H1 (cell line): ENCODE data around the gene PDGFD. TPM values are rescaled to one million over a fixed set of nuclear protein-coding genes. Genes with fewer than 3 reads are reported as not detected.

Experiments used
- CTCF ChIA-PET: fragments of 300-600 bp; sonication (Branson Sonifier 250); formaldehyde crosslinking; loops from one replicate; lab custom pipeline; 2021; ENCODE audit not compliant: partially characterized antibody; lab: Charles Lee
- POLR2A ChIA-PET: fragments of 300-600 bp; sonication (Branson Sonifier 250); formaldehyde crosslinking; loops from one replicate; lab custom pipeline; 2021; ENCODE audit warnings: inconsistent platforms; ENCODE audit not compliant: partially characterized antibody; lab: Charles Lee
- DNase-seq, 2 experiments: peaks; one replicate each; pipeline versions ENCODE4 v3.0.0 to v3.0.0-alpha.2; 2010 to 2022; ENCODE audit warnings: low spot score in 2 of 2, low read depth in 1 of 2, mixed read lengths in 1 of 2
- FAIRE-seq: peaks from 2 replicates; lab custom pipeline; 2011; peaks lifted over from hg19 to GRCh38; lab: Jason Lieb, UNC
- H2AFZ ChIP-seq: 2 replicates; pipeline ENCODE4 v1.8.1; 2012; ENCODE audit warnings: low read length, inconsistent platforms
- H2AK5ac ChIP-seq: 2 replicates; pipeline ENCODE4 v1.6.1; 2013; ENCODE audit warnings: low read depth, low read length
- H2BK120ac ChIP-seq: replicated peaks from 2 replicates; pipeline ENCODE3; 2013; ENCODE audit warnings: low read depth, low read length, inconsistent platforms
- H2BK12ac ChIP-seq: 2 replicates; pipeline ENCODE4 v1.6.1; 2013; ENCODE audit warnings: low read depth, low read length
- H2BK15ac ChIP-seq: 2 replicates; pipeline ENCODE4 v1.6.1; 2013; ENCODE audit warnings: low read length
- H2BK20ac ChIP-seq: 2 replicates; pipeline ENCODE4 v1.6.1; 2013; ENCODE audit warnings: low read length
- H2BK5ac ChIP-seq: 2 replicates; pipeline ENCODE4 v1.6.1; 2013; ENCODE audit warnings: low read depth, low read length
- H3K14ac ChIP-seq: 2 replicates; pipeline ENCODE4 v1.6.1; 2013; ENCODE audit warnings: inconsistent platforms; ENCODE audit not compliant: insufficient read length
- H3K18ac ChIP-seq: 2 replicates; pipeline ENCODE4 v1.6.1; 2013; ENCODE audit warnings: low read length; ENCODE audit errors: extremely low read depth
- H3K23ac ChIP-seq: 2 replicates; pipeline ENCODE4 v1.6.1; 2013; ENCODE audit warnings: inconsistent platforms; ENCODE audit not compliant: insufficient read length
- H3K23me2 ChIP-seq: 2 replicates; pipeline ENCODE4 v1.6.1; 2013; ENCODE audit warnings: low read depth, low read length
- H3K27ac ChIP-seq: 2 replicates; pipeline ENCODE4 v1.6.1; 2011; ENCODE audit warnings: low read depth, low read length, inconsistent platforms
- H3K27me3 ChIP-seq, 4 experiments: replicated peaks in 1 of 4; 1 replicate in 1 of 4; 2 replicates in 3 of 4; pipeline versions ENCODE4 v1.6.1 to v1.8.1; 2011 to 2013; ENCODE audit warnings: low read length in 3 of 4, mild to moderate bottlenecking in 3 of 4, inconsistent platforms in 2 of 4, mixed read lengths in 2 of 4, moderate library complexity in 1 of 4; ENCODE audit not compliant: control insufficient read depth in 3 of 4, insufficient read depth in 3 of 4; ENCODE audit errors: extremely low read depth in 1 of 4
- H3K36me3 ChIP-seq, 4 experiments: 2 replicates each; pipeline versions ENCODE4 v1.6.1 to v1.8.1; 2011 to 2013; ENCODE audit warnings: mild to moderate bottlenecking in 4 of 4, low read length in 3 of 4, moderate library complexity in 2 of 4, control low read depth in 1 of 4, inconsistent platforms in 1 of 4; ENCODE audit not compliant: insufficient read depth in 4 of 4, control insufficient read depth in 2 of 4
- H3K4ac ChIP-seq: replicated peaks from 2 replicates; pipeline ENCODE3; 2013; ENCODE audit warnings: low read length, low read depth, mixed read lengths, inconsistent platforms; ENCODE audit not compliant: insufficient read length
- H3K4me1 ChIP-seq, 4 experiments: replicated peaks in 1 of 4; 1 replicate in 1 of 4; 2 replicates in 3 of 4; pipeline versions ENCODE4 v1.6.1 to v1.8.1; 2011 to 2013; ENCODE audit warnings: low read length in 3 of 4, inconsistent platforms in 2 of 4, mixed read lengths in 1 of 4; ENCODE audit not compliant: insufficient read depth in 4 of 4, control insufficient read depth in 3 of 4
- H3K4me2 ChIP-seq, 2 experiments: 2 replicates each; pipeline versions ENCODE4 v1.6.1 to v1.8.1; 2011 to 2013; ENCODE audit warnings: low read depth in 2 of 2, low read length in 2 of 2, control low read depth in 1 of 2, inconsistent platforms in 1 of 2, mild to moderate bottlenecking in 1 of 2; ENCODE audit not compliant: insufficient read depth in 1 of 2
- H3K4me3 ChIP-seq, 4 experiments: fragments of 200-600, 300-600 bp in 1 of 4; sonication (generic), shearing (Covaris generic), sonication (Bioruptor Twin) in 1 of 4; 2 replicates each; pipeline versions ENCODE4 v1.5.1 to v1.8.1; 2011 to 2016; ENCODE audit warnings: low read length in 4 of 4, low read depth in 3 of 4, control low read depth in 2 of 4, inconsistent platforms in 2 of 4, mild to moderate bottlenecking in 2 of 4, mixed read lengths in 1 of 4, moderate library complexity in 1 of 4; ENCODE audit not compliant: insufficient read depth in 2 of 4; ENCODE audit errors: extremely low read depth in 1 of 4
- H3K56ac ChIP-seq: replicated peaks from 2 replicates; pipeline ENCODE3; 2013; ENCODE audit warnings: low read depth, mild to moderate bottlenecking, mixed read lengths, low read length, inconsistent platforms; ENCODE audit not compliant: insufficient read length
- H3K79me1 ChIP-seq: 2 replicates; pipeline ENCODE4 v1.6.1; 2013; ENCODE audit warnings: low read depth, low read length, control low read depth
- H3K79me2 ChIP-seq, 2 experiments: 2 replicates each; pipeline versions ENCODE4 v1.6.1 to v1.8.1; 2012 to 2013; ENCODE audit warnings: low read length in 2 of 2, mild to moderate bottlenecking in 2 of 2, inconsistent platforms in 1 of 2; ENCODE audit not compliant: insufficient read depth in 2 of 2, control insufficient read depth in 1 of 2
- H3K9ac ChIP-seq, 4 experiments: replicated peaks in 1 of 4; 1 replicate in 1 of 4; 2 replicates in 3 of 4; pipeline versions ENCODE4 v1.6.1 to v1.8.1; 2011 to 2013; ENCODE audit warnings: low read depth in 3 of 4, low read length in 3 of 4, control low read depth in 2 of 4, mild to moderate bottlenecking in 2 of 4, moderate library complexity in 2 of 4, inconsistent platforms in 1 of 4; ENCODE audit errors: extremely low read depth in 1 of 4
- H3K9me3 ChIP-seq, 2 experiments: 2 replicates each; pipeline versions ENCODE4 v1.6.1 to v1.8.1; 2012 to 2013; ENCODE audit warnings: mild to moderate bottlenecking in 2 of 2, moderate library complexity in 2 of 2, control low read depth in 1 of 2, inconsistent platforms in 1 of 2, low read depth in 1 of 2, low read length in 1 of 2, mixed read lengths in 1 of 2; ENCODE audit not compliant: insufficient read depth in 2 of 2
- H4K20me1 ChIP-seq, 2 experiments: replicated peaks in 1 of 2; 2 replicates each; pipeline versions ENCODE3 to v1.8.1; 2011 to 2013; ENCODE audit warnings: inconsistent platforms in 2 of 2, low read length in 2 of 2, mild to moderate bottlenecking in 1 of 2; ENCODE audit not compliant: insufficient read depth in 2 of 2, control insufficient read depth in 1 of 2
- H4K5ac ChIP-seq: 2 replicates; pipeline ENCODE4 v1.6.1; 2013; ENCODE audit warnings: low read length, low read depth, mixed read lengths, inconsistent platforms; ENCODE audit not compliant: insufficient read length
- H4K8ac ChIP-seq: 2 replicates; pipeline ENCODE4 v1.8.0; 2013; ENCODE audit warnings: mild to moderate bottlenecking, moderate library complexity, low read length, inconsistent platforms; ENCODE audit not compliant: insufficient read depth; ENCODE audit errors: extremely low read depth
- H4K91ac ChIP-seq: replicated peaks from 2 replicates; pipeline ENCODE3; 2013; ENCODE audit warnings: low read length, mixed read lengths, inconsistent platforms; ENCODE audit not compliant: insufficient read length
- E2F6 ChIP-seq: IDR thresholded peaks from 2 replicates; pipeline ENCODE4 v1.6.1; 2012; ENCODE audit warnings: inconsistent platforms
- SIN3A ChIP-seq, 2 experiments: IDR thresholded peaks in 1 of 2; conservative IDR thresholded peaks in 1 of 2; 2 replicates each; pipeline ENCODE4 v1.6.1; 2011 to 2012; ENCODE audit warnings: low read length in 2 of 2, improper control_type of control experiment in 1 of 2, low read depth in 1 of 2, mild to moderate bottlenecking in 1 of 2
- WGBS, 2 experiments: shearing (Covaris generic) in 1 of 2; methylation state at CpG; one replicate each; pipeline versions ENCODE4 v1.1.6 to v1.1.7; 2013 to 2015; ENCODE audit warnings: low lambda C conversion rate in 2 of 2, mixed read lengths in 2 of 2, inconsistent platforms in 1 of 2, low coverage in 1 of 2, missing lambda C conversion rate in 1 of 2; ENCODE audit not compliant: insufficient replicate concordance in 2 of 2, insufficient coverage in 1 of 2, insufficient read length in 1 of 2; ENCODE audit errors: extremely low coverage in 1 of 2, missing lambda C conversion rate in 1 of 2; 5-methylcytosine and 5-hydroxymethylcytosine counted together
- polyA plus RNA-seq, 7 experiments: library from polyadenylated mRNA; depleted of rRNA in 3 of 7; stranded (reverse) in 5 of 7; unstranded in 2 of 7; fragments of >200 nt in 5 of 7; fragments of 200-250 nt in 2 of 7; gene quantifications; 1 replicate in 5 of 7; 2 replicates in 1 of 7; 4 replicates in 1 of 7; pipeline versions ENCODE4 v1.2.1 to v1.2.3, GENCODE V29; 2011 to 2013; ENCODE audit warnings: missing spikeins in 2 of 7, mixed read lengths in 2 of 7
- total RNA-seq: library from RNA; stranded (reverse); fragmentation: NEBNext Ultra II Directional; extraction: Animal tissue kit (Norgen Biotek cat#: 25700); gene quantifications from 2 replicates; pipeline ENCODE4 v1.2.1, GENCODE V29; 2021

PDGFD gene
- total and polyA plus RNA-seq, 2 of the 8 experiments (the other 6 are each of a cell fraction or from before 2014, with no cell fraction given), result 1.1 to 3.9 TPM

- Histone ChIP-seq H3K9me3 (no peaks in the 10 kb centered on the region), H3K4me2 (no peak overlapping the region), H2AFZ (no peak overlapping the region), H3K23ac (no peak overlapping the region), H2BK120ac (no peak overlapping the region), H2BK20ac (no peak overlapping the region; the same call in 1 of the 2 replicates), H3K27me3 (no peaks in the 10 kb centered on the region), H3K14ac (no peak overlapping the region), H3K27ac (no peak overlapping the region), H4K91ac (no peak overlapping the region), H3K4me1 (no peaks in the 10 kb centered on the region), H3K79me2 (no peaks in the 10 kb centered on the region), H3K36me3 (no peaks in the 10 kb centered on the region), H3K18ac (no peak overlapping the region), H3K4ac (no peak overlapping the region), H2BK12ac (no peak overlapping the region), H2BK5ac (no peak overlapping the region), H3K4me3 (no peak overlapping the region), H4K5ac (no peak overlapping the region), H3K79me1 (no peaks in the 10 kb centered on the region), H3K56ac (no peak overlapping the region), H2BK15ac (no peak overlapping the region), H3K23me2 (no peaks in the 10 kb centered on the region), H4K8ac (no peak overlapping the region), H2AK5ac (no peak overlapping the region), H4K20me1 (no peaks in the 10 kb centered on the region), H3K9ac (no peak overlapping the region)
- 90% methylated on average over 4 of the region's 4 CpGs; no CpG with 5 or more reads in 1 of the 2 experiments for WGBS, 2 experiments
- FAIRE-seq (no peak), DNase-seq (no peak)
- CTCF ChIA-PET, result no interaction called here
- POLR2A ChIA-PET, result no interaction called here
- TF ChIP-seq E2F6 (no peak), SIN3A (conservative IDR thresholded peaks at IDR 0.05 in 1 of 2, IDR thresholded peaks at IDR 0.05 in 1 of 2; ENCODE audit: low read depth in 1 of 2, low read length in 2 of 2) (no peak)
These were observed 283.0 kb downstream of the PDGFD start for GRCh38 chr11:103880968-103881367.
